GM18507 (cell line): ENCODE results near the gene TSHZ1.
"Not testable (repeated sequence)": the region's sequence is repeated elsewhere in the genome, so short reads cannot be mapped to it uniquely, and the experiment has no call there.

Source experiments
- DNase-seq: peaks from one replicate; pipeline ENCODE4 v3.0.0; 2011; ENCODE audit warnings: low read depth; ENCODE audit not compliant: insufficient read length; ENCODE audit errors: extremely low spot score
- FAIRE-seq: peaks from 2 replicates; lab custom pipeline; 2011; peaks lifted over from hg19 to GRCh38; lab: Jason Lieb, UNC

TSHZ1 gene

DNA sequence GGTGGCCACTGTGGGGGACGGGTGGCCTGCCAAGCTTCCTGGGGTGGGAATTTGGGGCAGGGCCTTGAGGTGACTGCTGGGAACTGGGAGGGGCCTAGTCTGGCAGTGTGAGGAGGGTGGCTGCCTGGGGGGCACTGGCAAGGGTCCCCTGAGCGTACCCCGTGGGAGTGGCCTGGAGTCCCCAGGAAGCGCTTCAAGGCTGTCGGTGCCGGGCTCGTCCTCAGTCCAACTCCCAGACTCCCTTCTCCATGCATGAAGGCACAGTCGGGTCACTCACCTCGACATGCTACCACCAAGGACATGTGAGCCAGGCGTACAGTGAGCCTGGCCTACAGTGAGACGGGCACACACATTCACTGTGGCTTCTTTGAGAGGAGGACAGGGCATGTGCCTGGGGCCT is 111.6 kb downstream of the TSHZ1 start:
- DNase-seq = no peak
- no peak for FAIRE-seq

DNA sequence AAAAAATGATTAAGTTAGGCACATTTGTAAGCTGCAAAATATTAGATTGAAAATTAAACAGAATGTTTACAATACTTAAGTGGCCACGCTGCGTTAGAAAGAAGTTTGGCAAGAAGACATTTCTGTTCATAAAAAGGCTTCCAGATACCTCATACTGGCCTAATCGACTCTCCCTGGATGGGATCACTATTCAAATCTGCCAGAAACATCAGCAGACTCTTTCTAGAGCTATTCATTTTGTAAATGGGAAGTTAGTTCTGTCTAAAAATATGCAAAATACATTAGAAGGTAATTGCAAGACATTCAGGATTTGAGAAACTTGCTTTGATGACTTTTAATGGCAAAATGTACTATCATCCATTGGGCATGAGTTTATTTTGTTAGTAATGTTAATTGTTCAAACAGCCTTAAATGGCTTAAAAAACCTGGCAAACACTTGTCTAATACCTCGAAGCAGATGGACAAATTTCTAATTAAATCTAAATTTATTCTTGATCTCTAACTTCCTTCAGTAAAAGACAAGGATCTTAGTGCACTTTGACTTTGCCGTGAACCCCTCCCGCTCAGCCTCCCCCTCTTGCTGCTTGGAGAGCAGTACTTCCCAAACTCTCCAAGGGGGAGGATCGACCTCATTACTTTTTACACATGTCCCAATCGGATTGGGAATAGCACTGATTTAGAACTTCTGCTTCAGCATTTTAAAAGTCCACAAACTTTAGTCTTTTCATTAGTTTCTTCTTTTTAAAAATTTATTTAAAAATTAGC is 113.4 kb downstream of the TSHZ1 start:
- FAIRE-seq (no peak), DNase-seq (no peak)

DNA sequence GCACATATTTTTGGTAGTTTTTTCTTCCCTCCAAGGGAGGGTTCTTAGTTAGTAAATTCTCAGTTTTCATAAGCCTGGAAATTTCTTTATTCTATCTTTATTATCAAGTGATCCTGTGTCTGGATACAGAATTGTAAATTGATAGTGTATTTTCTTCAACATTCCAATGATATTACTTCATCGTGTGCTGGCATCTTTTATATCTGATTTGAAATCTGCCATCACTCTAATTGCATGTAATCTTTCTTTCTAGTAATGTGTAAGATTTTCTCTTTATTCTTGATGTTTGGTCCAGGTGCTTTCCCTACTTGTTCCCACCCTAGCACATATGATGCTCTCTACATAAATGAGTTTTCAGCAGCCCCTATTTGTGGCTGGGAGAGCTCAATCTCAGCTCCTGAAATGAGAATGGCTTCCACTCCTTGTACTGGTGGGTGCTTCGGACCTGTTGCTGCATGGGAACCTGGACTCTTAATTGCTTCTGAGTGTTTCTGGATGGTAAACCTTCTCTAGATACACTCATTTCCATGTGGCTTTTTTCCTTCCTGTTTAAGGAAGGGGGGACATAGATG is 114.2 kb downstream of the TSHZ1 start:
- no peak for FAIRE-seq
- no peak for DNase-seq

DNA sequence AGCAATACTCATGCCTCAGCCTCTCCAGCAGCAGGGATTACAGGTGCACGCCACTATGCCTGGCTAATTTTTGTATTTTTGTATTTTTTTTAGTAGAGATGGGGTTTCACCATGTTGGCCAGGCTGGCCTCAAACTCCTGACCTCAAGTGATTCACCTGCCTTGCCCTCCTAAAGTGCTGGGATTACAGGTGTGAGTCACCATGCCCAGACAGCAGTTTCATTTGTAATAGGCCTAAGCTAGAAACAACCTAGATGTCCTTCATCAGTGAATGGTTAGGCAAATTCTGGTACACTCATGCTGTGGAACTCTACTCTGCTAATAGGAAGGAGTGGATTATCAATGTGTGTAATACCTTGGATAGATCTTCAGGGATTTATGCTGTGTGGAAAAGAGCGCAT is 119.2 kb downstream of the TSHZ1 start:
- FAIRE-seq, DNase-seq: not testable (repeated sequence)

DNA sequence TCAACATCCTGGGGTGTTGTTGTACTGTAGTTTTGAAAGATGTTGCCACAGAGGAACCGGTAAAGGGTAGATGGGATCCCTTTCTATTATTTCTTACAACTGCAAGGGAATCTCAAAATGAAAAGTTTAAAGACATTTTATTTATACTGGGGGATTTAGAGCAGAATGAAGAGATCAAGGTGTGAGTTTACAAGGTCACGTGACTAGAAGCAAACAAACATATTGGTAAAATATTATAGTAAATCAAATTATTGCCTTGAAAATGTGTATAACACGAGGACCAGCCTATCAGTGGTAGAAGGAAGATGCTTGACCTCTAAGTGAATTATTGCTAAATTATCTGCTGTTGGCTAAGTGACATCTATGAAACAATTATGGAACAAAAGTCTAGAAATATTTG is 119.7 kb downstream of the TSHZ1 start:
- no peak for FAIRE-seq
- no peak for DNase-seq

DNA sequence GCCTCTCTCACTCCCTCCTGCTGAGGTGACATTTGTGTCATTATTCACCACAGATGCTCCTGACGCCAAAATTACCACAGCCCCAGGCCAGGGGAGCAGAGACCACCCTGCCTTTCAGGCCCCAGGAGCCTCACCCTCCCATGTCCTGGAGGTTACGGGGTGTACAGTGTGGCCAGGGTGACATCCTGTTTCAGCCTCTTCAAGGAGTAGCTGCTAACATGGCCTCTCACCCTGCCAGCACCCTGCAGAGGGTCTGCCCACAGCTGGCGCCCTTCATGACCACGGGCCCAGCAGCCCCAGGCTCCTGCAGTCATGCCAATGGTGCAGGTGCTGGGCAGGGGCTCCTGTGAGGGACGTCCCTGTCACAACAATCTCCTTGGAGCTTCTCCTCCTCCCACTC is 124.3 kb downstream of the TSHZ1 start:
- FAIRE-seq (no peak), DNase-seq (no peak)

DNA sequence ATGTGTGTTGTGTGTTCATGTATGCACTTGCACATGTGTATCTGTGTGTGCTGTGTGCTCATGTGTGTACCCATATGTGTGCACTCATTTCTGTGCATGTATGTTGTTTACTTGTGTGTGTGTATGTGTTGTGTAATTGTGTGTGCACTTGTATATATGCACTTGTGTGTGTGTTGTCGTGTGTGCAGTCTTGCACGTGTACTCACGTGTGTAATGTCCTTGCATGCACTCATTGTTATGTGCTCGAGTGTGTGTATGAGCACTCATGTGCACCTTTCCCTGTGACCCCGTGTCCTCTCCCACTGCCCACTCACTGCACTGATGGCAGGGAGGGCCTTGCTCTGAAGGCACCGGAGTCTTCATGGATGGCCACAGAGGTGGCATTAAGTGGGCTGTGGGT is 124.9 kb downstream of the TSHZ1 start:
- DNase-seq (no peak), FAIRE-seq (no peak)

DNA sequence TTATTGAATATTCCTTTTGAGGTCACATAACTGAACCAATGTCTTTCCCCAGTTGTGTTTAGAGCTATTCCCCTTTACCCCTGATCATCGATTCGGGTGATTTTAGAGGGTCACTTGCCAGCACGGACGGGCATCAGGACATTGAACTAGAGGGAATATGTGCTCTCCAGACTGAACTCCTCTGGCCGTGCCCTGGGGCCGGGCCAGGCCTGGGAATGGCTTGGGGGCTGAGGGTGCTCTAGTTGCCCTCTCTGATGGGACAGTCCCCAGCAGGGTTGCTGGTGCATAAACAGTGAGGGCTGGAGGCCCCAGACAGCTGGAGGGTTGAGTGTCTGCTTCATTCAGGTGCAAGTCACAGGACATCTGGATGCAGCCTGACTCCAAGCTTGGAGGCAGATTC is 126.2 kb downstream of the TSHZ1 start:
- FAIRE-seq (no peak), DNase-seq (no peak)

DNA sequence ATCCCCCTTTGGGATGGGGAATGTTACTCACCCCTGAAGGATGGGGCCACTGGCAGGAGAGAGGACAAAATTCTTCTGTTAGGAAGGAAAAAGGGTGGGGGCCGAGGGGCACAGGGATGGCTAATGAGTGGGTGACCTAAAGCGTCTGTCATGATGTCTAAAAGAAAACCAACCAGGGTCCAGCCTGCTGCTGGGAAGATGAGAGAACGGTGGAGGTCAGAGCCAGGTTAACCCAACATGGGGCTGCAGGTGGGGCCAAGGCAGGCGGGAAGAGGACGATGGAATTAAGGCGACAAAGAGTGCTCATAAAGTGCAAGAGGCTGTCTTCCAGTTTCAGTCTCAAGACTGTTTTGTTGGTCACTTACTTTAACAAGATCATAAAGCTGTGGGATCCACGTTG is 126.8 kb downstream of the TSHZ1 start:
- DNase-seq = no peak
- FAIRE-seq = no peak

DNA sequence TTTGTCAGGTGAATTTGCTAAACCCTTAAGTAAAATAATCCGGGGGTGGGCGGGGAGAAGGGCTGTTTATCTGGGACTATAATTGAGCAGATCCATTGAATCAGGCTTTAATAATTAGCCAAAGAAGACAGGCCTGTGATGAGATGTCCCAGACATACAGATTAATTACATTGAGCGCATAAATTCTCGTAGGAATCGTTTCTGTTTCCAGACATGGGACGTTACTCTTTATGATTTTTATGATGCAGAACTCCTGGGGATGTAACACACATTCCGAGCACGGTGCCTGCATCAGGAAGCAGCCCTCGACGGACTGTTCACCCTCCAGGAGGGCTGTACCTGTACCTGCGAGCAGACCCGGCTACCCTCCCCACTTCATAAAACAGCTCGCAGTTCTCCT is 128.0 kb downstream of the TSHZ1 start:
- no peak for DNase-seq
- FAIRE-seq = no peak
